Globus pallidus (tissue), 1 donor: Measurements from ENCODE around the gene GNA15.

Experiments used
- DNase-seq: peaks from one replicate; pipeline ENCODE4 v3.0.0-alpha.2; 2015; ENCODE audit warnings: low spot score

The GNA15 gene

DNA sequence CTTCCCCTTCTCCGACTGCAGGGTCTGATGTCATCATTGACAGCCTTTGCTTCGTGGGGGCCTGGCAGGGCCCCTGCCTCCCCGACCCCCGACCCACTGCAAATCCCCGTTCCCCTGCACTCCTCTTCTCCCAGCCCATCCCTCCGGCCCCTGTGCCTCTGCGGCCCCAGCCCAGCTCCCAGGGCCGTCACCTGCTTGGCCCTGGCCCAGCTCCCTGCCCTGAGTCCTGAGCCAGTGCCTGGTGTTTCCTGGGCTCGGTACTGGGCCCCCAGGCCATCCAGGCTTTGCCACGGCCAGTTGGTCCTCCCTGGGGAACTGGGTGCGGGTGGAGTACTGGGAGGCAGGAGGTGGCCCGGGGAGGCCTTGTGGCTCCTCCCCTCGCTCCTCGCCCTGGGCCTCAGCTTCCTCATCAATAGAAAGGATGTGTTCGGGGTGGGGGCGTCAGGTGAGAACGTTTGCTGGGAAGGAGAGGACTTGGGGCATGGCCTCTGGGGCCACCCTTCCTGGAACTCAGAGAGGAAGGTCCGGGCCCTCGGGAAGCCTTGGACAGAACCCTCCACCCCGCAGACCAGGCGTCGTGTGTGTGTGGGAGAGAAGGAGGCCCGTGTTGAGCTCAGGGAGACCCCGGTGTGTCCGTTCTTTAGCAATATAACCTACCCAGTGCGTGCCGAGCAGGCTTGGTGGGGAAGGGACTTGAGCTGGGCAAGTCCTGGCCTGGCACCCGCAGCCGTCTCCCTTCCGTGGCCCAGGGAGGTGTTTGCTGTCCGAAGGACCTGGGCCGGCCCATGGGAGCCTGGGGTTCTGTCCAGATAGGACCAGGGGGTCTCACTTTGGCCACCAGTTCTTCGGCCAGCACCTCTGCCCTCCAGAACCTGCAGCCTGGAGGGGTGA, 72.7 kb downstream of the GNA15 start:
- DNase-seq: no peak

DNA sequence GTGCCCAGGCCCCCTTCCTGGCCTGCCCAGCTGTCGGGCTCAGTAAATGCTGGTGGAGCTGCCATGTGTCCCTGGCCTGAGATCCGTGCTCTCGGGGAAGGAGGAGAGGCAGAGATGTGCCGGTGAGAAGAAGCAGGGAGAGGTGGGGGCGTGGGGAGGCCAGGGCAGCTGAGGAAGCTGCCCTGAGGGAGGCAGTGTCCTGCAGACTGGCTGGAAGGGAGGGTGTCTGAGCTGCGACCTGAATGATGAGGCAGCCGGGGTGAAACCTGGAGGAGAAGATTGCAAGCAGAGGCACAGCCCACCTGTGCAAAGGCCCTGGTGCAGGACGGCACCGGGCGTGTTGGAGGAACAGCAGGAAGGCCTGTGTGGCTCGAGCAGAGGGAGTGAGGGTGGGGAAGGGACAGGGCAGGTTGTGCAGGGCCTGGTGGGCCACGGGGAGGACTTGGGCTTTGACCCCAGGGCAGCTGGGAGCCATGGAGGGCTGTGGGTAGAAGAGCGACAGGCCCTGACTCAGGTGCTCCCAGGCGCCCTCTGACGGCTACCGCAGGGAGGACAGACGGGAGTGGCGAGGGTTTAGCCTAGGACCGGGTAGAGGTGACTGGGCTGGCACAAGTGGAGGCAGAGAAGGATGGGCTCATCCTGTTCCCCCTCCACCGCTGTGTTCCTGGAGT, 74.6 kb downstream of the GNA15 start:
- DNase-seq: no peak

DNA sequence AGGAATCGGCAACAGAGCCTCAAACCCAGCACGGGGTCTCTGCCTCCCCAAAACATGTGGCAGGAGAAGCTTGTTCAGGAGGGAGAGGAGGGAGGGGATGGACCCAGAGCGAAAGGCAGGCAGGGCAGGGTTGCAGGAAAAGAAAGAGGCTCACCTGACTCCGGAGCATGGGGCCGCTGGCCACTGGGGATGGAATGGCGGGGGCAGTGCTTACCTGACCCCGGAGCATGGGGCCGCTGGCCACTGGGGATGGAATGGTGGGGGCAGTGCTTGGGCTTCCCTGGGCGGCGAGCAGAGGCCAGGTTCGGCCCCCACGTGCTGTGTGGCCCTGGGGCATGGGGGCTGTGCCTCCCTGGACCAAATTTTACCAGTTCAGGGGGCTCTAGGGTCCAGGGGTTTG, 75.4 kb downstream of the GNA15 start:
- no peak for DNase-seq

DNA sequence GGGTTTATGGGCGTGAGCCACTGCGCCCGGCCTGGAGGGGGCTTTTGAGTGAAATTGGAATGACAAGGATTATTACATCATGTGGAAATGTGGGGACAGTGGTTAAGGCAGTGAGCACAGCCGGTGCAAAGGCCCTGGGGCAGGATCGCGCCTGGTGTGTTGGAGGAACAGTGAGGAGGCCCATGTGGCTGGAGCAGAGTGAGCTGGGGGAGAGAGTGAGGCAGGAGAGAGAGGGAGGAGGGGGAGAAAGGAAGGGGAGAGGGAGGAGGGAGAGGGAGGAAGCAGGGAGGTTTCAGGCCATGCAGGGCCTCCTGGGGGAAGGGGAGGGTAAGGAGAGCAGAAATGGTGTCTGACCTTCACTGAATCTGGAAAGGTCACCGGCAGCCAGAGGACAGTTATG, 77.3 kb downstream of the GNA15 start:
- no peak for DNase-seq
